ENCODE measurements around the gene UQCRFS1.

UQCRFS1 gene

DNA sequence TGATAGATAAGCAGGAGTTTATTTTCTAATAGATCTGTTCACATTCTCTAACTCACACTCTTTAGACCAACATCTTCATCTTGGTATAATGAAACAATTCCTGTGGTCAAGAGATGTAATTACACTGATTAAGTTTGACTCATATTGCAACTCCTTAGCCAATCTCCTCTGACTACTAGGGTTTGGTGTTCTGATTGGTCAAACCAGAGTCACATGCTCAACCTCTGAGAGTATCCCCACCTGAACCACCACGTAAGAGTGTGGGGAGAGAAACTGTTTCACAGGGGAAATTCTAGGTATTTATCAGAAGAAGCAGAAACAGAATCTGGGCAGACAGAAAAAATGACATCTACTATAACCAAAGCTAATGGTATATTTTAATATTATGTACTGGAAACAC, 42.4 kb downstream of the UQCRFS1 start:
- DNase-seq (ENCODE audit: extremely low read depth in 1 of 2, low read depth in 1 of 2), result no peak

GRCh38 chr19:29162694-29163093, 50.3 kb downstream of the UQCRFS1 start:
- DNase-seq (ENCODE audit: extremely low read depth in 1 of 2, low read depth in 1 of 2), result no peak

DNA sequence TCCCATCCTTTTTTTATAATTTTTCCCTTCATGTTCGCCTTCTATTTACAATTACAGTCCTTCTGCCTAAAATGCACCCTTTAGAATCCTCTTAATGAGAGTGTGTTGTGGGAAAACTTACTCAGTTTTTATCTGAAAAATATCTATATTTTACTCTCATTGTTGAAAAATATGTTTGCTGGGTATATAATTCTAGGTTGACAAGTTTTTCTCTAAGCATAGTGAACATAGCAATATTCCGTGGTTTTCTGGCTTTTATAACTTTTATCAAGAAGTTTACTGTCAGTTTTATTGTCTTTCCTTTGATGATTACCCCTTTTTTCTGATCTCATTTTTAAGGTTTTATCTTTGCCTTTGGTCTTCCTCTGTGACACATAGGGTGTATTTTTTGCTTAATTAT, 57.3 kb downstream of the UQCRFS1 start:
- DNase-seq (ENCODE audit: extremely low read depth in 1 of 2, low read depth in 1 of 2), result no peak

Data from stimulated activated CD8-positive, alpha-beta memory T cell treated with anti-CD3 and anti-CD28 coated beads, Interleukin-7, amount 100 ng/mL, for 48 hours (primary cell).